GM12873 (cell line): ENCODE measurements around the gene MYH14.

ENCODE experiments used
- CTCF ChIP-seq: IDR thresholded peaks from 2 replicates; pipeline ENCODE4 v1.5.1; 2012; ENCODE audit warnings: low read depth, mild to moderate bottlenecking, moderate library complexity, low read length, control low read depth; ENCODE audit not compliant: insufficient read depth; ENCODE audit errors: missing control alignments

MYH14 gene

GRCh38 chr19:50292216-50292827 is 88.9 kb downstream of the MYH14 start:
- TF ChIP-seq CTCF: no peak

GRCh38 chr19:50293263-50294004 is 90.0 kb downstream of the MYH14 start:
- no peak for TF ChIP-seq CTCF

DNA sequence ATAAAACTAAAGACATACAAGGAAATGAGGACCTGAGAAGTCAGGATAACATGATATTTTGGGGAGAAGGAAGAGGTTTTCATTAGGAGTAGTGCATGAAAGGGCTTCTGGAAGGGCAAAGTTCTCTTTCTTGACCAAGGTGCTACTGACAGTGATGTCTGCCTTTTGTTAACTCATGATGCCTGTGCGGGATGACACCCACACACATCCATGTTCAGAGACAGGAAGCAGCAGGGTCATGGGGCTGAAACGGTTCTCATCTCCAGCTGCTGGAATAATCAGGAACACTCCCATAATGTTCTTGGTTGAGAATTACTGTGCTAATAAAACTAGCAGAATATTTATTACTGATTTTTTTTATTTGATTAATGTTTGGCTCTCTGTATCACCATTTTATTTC is 96.6 kb downstream of the MYH14 start:
- no peak for TF ChIP-seq CTCF

DNA sequence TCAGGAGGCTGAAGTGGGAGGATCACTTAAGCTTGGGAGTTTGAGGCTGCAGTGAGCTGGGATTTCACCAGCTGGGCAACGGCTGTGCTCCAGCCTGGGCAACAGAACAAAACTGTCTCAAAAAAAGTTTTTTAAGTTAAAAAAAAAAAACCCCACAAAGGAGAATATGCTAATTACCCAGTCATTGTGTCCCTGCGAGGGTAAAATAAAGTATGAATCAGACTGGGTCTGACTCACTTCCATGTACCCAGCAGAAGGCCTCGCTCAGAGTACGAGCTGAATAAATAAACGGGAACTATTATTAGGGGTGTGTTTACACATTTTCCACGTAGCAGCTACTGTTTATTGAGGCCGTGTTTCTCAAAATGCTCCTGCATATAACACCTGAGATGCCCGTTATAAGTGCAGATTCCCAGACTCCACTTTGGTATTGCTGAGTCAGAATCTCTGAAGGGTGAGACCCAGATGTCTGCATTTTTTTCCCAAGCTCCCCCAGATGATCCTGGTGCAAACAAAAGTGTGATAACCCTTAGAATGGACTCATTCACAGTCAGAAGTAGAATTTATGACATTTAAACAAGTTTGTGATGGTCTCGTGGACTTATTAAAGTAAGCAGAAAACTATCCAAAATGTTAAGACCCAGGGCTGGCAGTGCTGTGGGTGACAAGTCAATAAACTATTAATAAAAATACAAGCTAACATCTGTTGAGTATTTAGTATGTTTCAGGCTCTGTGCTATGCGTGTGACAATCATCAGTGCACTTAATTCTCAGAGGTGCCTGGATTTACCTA is 97.6 kb downstream of the MYH14 start:
- no peak for TF ChIP-seq CTCF

GRCh38 chr19:50301607-50301971 is 98.2 kb downstream of the MYH14 start:
- no peak for TF ChIP-seq CTCF

DNA sequence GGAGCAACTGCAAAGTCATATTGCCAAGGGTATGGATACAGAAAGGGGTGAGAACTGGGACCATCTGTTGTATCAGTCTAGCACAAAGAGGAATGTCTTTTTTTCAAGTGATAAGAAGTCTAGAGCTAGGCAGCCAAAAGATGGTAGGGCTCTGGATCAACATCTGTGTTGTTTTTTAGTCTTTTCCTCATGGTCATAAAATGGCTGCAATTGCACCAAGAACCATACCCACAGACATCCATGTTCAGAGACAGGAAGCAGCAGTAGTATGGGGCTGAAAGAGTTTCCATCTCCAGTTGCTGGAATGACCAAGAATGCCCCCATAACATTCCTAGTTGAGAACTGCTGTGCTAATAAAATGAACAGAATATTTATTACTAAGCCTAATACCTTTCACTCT is 100.1 kb downstream of the MYH14 start:
- no peak for TF ChIP-seq CTCF

DNA sequence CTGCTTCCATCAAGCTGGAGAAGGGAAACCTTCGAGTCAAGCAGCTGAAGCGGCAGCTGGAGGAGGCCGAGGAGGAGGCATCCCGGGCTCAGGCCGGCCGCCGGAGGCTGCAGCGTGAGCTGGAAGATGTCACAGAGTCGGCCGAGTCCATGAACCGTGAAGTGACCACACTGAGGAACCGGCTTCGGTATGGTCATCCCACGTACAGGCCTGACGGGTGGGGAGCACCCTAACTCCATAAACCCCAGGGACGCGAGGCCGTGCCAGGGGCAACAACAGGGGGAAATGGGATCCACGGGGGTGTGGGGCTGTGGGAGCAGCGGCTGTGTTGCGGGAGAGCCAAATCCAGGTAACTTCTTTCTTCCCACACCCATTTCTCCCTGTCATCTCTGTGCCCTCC is 105.6 kb downstream of the MYH14 start:
- TF ChIP-seq CTCF: no peak
